PFSK-1 (cell line): ENCODE measurements around the gene WNT16. TPM values are rescaled to one million over a fixed set of nuclear protein-coding genes. Genes with fewer than 3 reads are reported as not detected.

ENCODE experiments used
- FOXP2 ChIP-seq: optimal IDR thresholded peaks from 2 replicates; pipeline ENCODE3; 2011; ENCODE audit warnings: borderline replicate concordance, control low read depth, inconsistent platforms; ENCODE audit not compliant: insufficient read depth; ENCODE audit errors: extremely low read length, extremely low read depth
- POLR2AphosphoS5 ChIP-seq: IDR thresholded peaks from 2 replicates; pipeline ENCODE4 v1.6.1; 2012; ENCODE audit warnings: low read depth, mild to moderate bottlenecking, control low read depth, low read length, moderate library complexity
- SIN3A ChIP-seq: IDR thresholded peaks from 2 replicates; pipeline ENCODE4 v1.6.1; 2012; ENCODE audit warnings: mild to moderate bottlenecking, low read length, moderate library complexity, borderline replicate concordance; ENCODE audit not compliant: insufficient read depth
- TAF1 ChIP-seq: IDR thresholded peaks from 2 replicates; pipeline ENCODE4 v1.6.1; 2012; ENCODE audit warnings: low read length, control low read depth, borderline replicate concordance; ENCODE audit not compliant: insufficient read depth
- polyA plus RNA-seq: library from polyadenylated mRNA; unstranded; fragments of >200 nt; gene quantifications from one replicate; pipeline ENCODE4 v1.2.1, GENCODE V29; 2012; ENCODE audit warnings: low read depth, missing spikeins; ENCODE audit not compliant: insufficient read length
- TF ChIP-seq, protein P1 (sequence below), 2 experiments: IDR thresholded peaks; 2 replicates each; pipeline versions ENCODE4 v1.6.1 to v1.8.0; 2011 to 2012; ENCODE audit warnings: low read depth in 2 of 2, low read length in 2 of 2, control low read depth in 1 of 2, inconsistent platforms in 1 of 2, mild to moderate bottlenecking in 1 of 2, moderate library complexity in 1 of 2; ENCODE audit not compliant: insufficient read depth in 1 of 2

WNT16 gene, protein sequence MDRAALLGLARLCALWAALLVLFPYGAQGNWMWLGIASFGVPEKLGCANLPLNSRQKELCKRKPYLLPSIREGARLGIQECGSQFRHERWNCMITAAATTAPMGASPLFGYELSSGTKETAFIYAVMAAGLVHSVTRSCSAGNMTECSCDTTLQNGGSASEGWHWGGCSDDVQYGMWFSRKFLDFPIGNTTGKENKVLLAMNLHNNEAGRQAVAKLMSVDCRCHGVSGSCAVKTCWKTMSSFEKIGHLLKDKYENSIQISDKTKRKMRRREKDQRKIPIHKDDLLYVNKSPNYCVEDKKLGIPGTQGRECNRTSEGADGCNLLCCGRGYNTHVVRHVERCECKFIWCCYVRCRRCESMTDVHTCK
- not detected for polyA plus RNA-seq

DNA sequence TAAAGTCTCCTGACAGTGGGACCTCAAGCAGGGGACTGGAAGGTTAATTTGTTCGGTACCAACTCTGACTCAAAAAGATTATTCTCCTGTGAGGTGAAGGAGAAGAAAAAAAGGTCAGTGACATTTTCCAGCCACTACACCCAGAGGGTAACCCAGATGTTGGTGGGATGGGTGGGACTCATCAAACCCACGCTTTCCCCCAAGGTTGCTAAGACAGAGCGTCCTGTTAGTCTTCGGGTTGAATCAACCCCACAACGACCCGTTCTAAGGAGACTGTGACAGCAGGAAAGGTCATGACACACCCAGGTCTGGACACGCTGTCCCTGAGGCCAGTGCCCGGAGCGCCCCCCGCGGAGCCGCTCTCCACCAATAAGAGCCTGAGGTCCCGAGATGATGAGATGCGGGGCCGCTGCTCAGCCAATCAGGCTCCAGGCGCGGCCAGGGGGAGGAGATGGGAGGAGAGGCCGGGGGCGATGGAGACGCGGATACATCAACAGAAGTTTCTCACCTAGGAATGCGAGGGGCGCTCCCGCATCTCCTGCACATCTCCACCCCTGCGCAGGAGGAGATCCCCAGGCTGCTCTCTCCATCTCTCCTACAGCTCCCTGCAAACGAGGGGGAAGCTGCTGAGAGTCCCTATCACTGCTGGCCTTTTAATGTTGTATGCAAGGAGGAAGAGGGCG, at the start of gene WNT16:
WNT16 (plus strand) TSS at position 493 of the 683 bp plus-strand sequence. CDS start 293 bp downstream, outside the sequence.
- TF ChIP-seq TAF1 (no peak), POLR2AphosphoS5 (no peak), FOXP2 (no peak), SIN3A (no peak)
- TF ChIP-seq, protein P1, sequence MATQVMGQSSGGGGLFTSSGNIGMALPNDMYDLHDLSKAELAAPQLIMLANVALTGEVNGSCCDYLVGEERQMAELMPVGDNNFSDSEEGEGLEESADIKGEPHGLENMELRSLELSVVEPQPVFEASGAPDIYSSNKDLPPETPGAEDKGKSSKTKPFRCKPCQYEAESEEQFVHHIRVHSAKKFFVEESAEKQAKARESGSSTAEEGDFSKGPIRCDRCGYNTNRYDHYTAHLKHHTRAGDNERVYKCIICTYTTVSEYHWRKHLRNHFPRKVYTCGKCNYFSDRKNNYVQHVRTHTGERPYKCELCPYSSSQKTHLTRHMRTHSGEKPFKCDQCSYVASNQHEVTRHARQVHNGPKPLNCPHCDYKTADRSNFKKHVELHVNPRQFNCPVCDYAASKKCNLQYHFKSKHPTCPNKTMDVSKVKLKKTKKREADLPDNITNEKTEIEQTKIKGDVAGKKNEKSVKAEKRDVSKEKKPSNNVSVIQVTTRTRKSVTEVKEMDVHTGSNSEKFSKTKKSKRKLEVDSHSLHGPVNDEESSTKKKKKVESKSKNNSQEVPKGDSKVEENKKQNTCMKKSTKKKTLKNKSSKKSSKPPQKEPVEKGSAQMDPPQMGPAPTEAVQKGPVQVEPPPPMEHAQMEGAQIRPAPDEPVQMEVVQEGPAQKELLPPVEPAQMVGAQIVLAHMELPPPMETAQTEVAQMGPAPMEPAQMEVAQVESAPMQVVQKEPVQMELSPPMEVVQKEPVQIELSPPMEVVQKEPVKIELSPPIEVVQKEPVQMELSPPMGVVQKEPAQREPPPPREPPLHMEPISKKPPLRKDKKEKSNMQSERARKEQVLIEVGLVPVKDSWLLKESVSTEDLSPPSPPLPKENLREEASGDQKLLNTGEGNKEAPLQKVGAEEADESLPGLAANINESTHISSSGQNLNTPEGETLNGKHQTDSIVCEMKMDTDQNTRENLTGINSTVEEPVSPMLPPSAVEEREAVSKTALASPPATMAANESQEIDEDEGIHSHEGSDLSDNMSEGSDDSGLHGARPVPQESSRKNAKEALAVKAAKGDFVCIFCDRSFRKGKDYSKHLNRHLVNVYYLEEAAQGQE (IDR thresholded peaks at IDR 0.05; ENCODE audit: insufficient read depth in 1 of 2, low read depth in 2 of 2, low read length in 2 of 2), result no peak

DNA sequence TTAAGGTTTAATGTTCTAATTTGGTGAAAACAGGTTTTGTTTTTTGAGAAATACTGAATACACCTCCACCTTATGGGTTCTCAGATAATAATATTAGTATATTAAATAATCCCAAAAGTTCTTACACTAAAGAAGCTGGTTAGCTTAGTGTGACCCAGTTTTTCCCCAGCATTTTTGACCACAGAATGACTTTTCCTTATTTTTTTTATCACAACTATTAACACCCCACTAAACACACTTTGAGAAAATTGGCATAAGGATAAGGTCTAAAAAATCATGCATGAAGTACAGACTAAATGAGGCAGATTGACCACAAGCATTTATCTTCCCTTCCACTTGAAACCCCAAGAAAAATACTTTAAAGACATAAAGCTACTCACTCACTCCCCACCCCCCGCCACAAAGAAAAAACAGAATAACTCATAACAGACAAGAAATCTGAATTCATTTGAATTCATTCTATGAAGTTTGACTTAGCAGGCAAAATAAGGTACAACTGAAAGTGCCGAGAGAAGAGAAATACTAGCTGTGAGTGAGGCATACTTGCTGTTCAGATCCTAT, 49.7 kb upstream of the WNT16 start:
- TF ChIP-seq, protein P1 (IDR thresholded peaks at IDR 0.05; ENCODE audit: insufficient read depth in 1 of 2, low read depth in 2 of 2, low read length in 2 of 2), result no peak
- TF ChIP-seq SIN3A, result no peak

GRCh38 chr7:121279822-121280221, 49.0 kb upstream of the WNT16 start:
- TF ChIP-seq, protein P1 (IDR thresholded peaks at IDR 0.05; ENCODE audit: insufficient read depth in 1 of 2, low read depth in 2 of 2, low read length in 2 of 2), result no peak
- TF ChIP-seq SIN3A (no peak), FOXP2 (no peak), TAF1 (no peak), POLR2AphosphoS5 (no peak)

GRCh38 chr7:121280656-121281055, 48.1 kb upstream of the WNT16 start:
- TF ChIP-seq, protein P1 (IDR thresholded peaks at IDR 0.05; ENCODE audit: insufficient read depth in 1 of 2, low read depth in 2 of 2, low read length in 2 of 2), result no peak
- TF ChIP-seq TAF1 (no peak), POLR2AphosphoS5 (no peak), SIN3A (no peak), FOXP2 (no peak)
